Measurements from ENCODE around the gene MUS81. TPM values are rescaled to one million over a fixed set of nuclear protein-coding genes. Genes with fewer than 3 reads are reported as not detected.

MUS81 gene
- total and polyA plus RNA-seq, 2 of the 13 experiments (the other 11 are each of a cell fraction or from before 2014, with no cell fraction given) = 25.6 to 30.2 TPM

DNA sequence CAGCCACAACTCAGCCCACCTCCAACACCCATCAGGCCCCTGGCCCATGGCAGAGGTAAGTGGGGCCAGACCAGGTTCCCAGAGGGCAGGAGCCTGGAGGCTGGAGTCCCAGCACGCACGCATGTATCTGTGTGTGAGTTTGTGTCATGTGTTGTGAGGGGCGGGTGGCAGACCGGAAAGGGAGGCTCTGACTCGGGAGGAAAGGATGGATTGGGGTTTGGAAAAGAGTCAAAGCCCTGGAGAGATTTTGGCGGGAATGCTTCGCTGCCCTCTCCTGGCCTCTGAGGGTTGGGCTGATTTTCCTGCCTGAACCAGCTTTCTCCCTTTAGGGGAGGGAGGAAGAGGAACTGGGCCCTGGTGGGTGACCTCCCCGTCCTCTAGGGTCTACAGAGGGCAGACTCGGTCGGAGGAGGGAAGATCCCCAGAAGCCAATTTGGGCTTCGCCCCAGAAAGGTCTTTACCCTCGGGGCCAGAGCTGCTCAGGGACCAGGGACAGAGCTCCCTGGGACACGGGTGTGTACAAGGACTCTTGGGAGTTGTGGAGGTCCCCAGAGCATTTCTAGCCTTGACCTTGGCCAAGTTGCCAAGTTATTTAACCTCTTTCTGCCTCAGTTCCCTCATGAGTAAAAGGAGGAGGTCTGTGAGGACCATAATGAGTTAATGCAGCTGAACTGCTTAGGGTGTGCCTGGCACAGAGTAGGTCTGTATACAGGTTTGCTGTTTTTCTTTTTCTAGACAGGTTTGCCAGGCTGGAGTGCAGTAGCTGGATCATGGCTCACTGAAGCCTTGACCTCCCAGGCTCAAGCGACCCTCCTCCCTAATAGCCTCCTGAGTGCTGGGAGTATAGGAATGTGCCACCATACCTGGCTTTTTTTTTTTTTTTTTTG is 51.7 kb downstream of the MUS81 start (continued):
- TF ChIP-seq ARID4A (CRISPR knock-in tag; IDR thresholded peaks at IDR 0.05; ENCODE audit: borderline replicate concordance) (no peak), ATAD3A (CRISPR knock-in tag; IDR thresholded peaks at IDR 0.05) (no peak), ZNF7 (CRISPR knock-in tag; IDR thresholded peaks at IDR 0.05) (no peak), DR1 (CRISPR knock-in tag; IDR thresholded peaks at IDR 0.05) (no peak), ARHGAP35 (CRISPR knock-in tag; IDR thresholded peaks at IDR 0.05; ENCODE audit: borderline replicate concordance) (no peak), SRY (CRISPR knock-in tag; IDR thresholded peaks at IDR 0.05) (0 out of 2 replicates have a peak, but pooled peaks have one; percentile 17), BCL6 (CRISPR knock-in tag; IDR thresholded peaks at IDR 0.05) (no peak), NFKBIZ (CRISPR knock-in tag; IDR thresholded peaks at IDR 0.05) (no peak), ARID5B (CRISPR knock-in tag; IDR thresholded peaks at IDR 0.05) (no peak), ZMYM4 (CRISPR knock-in tag; IDR thresholded peaks at IDR 0.05) (no peak), XRCC5 (optimal IDR thresholded peaks at IDR 0.05; ENCODE audit: low read length) (peak; percentile 52), ZNF124 (CRISPR knock-in tag; IDR thresholded peaks at IDR 0.05) (no peak)
- TF ChIP-seq, protein P1, sequence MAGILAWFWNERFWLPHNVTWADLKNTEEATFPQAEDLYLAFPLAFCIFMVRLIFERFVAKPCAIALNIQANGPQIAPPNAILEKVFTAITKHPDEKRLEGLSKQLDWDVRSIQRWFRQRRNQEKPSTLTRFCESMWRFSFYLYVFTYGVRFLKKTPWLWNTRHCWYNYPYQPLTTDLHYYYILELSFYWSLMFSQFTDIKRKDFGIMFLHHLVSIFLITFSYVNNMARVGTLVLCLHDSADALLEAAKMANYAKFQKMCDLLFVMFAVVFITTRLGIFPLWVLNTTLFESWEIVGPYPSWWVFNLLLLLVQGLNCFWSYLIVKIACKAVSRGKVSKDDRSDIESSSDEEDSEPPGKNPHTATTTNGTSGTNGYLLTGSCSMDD (CRISPR knock-in tag; IDR thresholded peaks at IDR 0.05) = no peak

All from HepG2 (cell line).